ENCODE data around the gene MAT2A. TPM values are rescaled to one million over a fixed set of nuclear protein-coding genes. Genes with fewer than 3 reads are reported as not detected.

Gene MAT2A
- total RNA-seq, 2 experiments from 2014 or later, result 336 to 462 TPM

DNA sequence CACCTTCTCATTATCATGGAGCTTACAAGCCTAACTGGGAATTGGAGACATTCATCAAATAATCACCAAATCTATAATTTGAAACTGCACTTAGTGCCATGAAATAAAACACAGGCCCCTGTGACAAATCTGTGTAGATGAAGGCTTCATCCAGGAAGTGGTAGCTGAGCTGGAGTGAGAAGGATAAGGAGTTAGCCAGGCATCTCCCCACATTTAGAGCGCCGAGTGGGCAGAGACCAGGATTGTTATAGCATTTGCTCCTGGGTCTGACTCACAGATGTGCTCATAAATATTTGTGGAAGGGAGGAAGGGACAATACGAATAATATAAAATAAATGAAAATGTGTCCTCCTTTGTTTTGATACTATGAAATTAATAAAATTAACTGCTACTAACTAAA is 2.5 kb upstream of the MAT2A start:
- no peak overlapping the region for H2AFZ ChIP-seq (ENCODE audit: low read length)
- H3K4me1 ChIP-seq (ENCODE audit: insufficient read depth, low read length, poor library complexity, severe bottlenecking), result peaks cover 22% of the 10 kb centered on the region
- H3K36me3 ChIP-seq (ENCODE audit: insufficient read depth, low read length), result peaks cover 25% of the 10 kb centered on the region
- H3K4me2 ChIP-seq (ENCODE audit: low read length), result no peak overlapping the region
- intact Hi-C loops (cut with micrococcal nuclease; ENCODE audit: unreplicated experiment), result loop anchor here (5.0 kb wide), 1 partner anchor 99 kb away; no protein-coding TSS in a partner anchor
- no peak overlapping the region for H3K27ac ChIP-seq (ENCODE audit: low read depth, low read length, poor library complexity, severe bottlenecking)
- H3K9me3 ChIP-seq (ENCODE audit: low read length), result no peaks in the 10 kb centered on the region
- peaks cover 41% of the 10 kb centered on the region for H3K79me2 ChIP-seq (ENCODE audit: insufficient read depth, low read depth, low read length)
- ChIA-PET CTCF (ENCODE audit: unreplicated experiment) (no interaction called here), POLR2A (interaction anchor here (0.7 to 6.7 kb wide), 7 partner anchors 9 to 209 kb away, joined by 3 to 48 read pairs (median 4); partner anchors contain the start of genes TGOLN2 and VAMP8)
- BruUV-seq (replicated peaks), result no TSS peak
- peaks cover 17% of the 10 kb centered on the region for H4K20me1 ChIP-seq (ENCODE audit: insufficient read depth, low read length)
- no peak for DNase-seq (ENCODE audit: low spot score)
- no peaks in the 10 kb centered on the region for H3K9me2 ChIP-seq (ENCODE audit: insufficient read depth, low read length)
- no peak overlapping the region for H3K4me3 ChIP-seq (ENCODE audit: low read depth, low read length, poor library complexity, severe bottlenecking)
- no peak for TF ChIP-seq EZH2phosphoT487 (IDR thresholded peaks at IDR 0.05; ENCODE audit: borderline replicate concordance, low read depth, low read length)
- TF ChIP-seq, protein P1, sequence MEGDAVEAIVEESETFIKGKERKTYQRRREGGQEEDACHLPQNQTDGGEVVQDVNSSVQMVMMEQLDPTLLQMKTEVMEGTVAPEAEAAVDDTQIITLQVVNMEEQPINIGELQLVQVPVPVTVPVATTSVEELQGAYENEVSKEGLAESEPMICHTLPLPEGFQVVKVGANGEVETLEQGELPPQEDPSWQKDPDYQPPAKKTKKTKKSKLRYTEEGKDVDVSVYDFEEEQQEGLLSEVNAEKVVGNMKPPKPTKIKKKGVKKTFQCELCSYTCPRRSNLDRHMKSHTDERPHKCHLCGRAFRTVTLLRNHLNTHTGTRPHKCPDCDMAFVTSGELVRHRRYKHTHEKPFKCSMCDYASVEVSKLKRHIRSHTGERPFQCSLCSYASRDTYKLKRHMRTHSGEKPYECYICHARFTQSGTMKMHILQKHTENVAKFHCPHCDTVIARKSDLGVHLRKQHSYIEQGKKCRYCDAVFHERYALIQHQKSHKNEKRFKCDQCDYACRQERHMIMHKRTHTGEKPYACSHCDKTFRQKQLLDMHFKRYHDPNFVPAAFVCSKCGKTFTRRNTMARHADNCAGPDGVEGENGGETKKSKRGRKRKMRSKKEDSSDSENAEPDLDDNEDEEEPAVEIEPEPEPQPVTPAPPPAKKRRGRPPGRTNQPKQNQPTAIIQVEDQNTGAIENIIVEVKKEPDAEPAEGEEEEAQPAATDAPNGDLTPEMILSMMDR (conservative IDR thresholded peaks at IDR 0.05; ENCODE audit: low read length), result no peak

DNA sequence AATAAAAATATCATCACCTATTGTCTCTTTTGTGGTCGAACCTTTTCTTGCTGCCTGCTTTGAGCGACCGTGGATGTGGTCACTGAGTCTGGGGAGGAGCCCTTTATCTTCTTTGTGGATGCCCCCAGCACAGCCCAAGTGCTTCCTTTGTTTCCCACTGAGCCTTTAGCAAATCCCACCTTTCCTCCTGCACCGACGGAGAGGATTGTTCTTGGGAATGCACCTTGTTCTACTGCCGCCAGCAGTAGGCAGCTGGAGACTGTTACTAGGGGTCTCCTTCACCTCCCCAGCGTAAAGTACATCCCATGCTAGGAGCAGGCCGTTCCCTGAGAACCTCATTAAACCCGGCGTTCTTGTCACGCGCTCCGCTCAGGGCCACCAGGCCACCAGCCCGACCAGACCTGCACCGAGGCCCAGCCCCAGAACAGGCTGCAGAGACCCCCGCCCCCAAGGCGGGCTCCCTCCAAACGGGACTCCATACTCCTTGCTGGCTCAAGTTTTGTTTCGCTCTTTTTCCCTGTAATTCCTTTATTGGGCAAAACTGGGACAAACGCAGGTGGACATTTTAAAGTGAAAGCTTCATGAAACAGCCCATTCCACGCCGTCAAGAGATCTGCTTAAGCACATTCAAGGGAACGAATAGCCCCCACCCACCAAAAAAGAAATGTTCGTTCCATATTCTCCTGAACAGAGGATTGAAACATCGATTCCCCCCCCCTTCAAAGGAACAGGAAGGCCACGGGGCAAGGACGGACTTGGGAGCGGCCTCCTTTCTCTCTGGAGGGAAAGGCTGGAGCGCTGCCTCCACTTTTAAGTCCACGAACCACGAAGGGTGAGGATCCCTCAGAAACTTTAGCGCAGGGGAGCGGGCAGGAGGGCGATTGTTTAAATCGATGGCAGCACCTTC is 1.1 kb upstream of the MAT2A start:
- H2AFZ ChIP-seq (ENCODE audit: low read length), result peak overlapping the region; percentile 46; the same call in 1 of the 2 replicates
- H3K4me2 ChIP-seq (ENCODE audit: low read length), result peak overlapping the region; percentile 86
- H3K9me2 ChIP-seq (ENCODE audit: insufficient read depth, low read length), result no peaks in the 10 kb centered on the region
- H3K36me3 ChIP-seq (ENCODE audit: insufficient read depth, low read length), result peaks cover 38% of the 10 kb centered on the region
- DNase-seq (ENCODE audit: low spot score), result peak; percentile 67
- intact Hi-C loops (cut with micrococcal nuclease; ENCODE audit: unreplicated experiment), result loop anchor here (1.0 to 5.0 kb wide), 3 partner anchors 78 to 211 kb away; partner anchors contain the start of genes TGOLN2 and USP39
- H3K4me3 ChIP-seq (ENCODE audit: low read depth, low read length, poor library complexity, severe bottlenecking), result peak overlapping the region; percentile 100
- no peak for TF ChIP-seq EZH2phosphoT487 (IDR thresholded peaks at IDR 0.05; ENCODE audit: borderline replicate concordance, low read depth, low read length)
- TF ChIP-seq, protein P1 (conservative IDR thresholded peaks at IDR 0.05; ENCODE audit: low read length), result 0 out of 2 replicates have a peak, but pooled peaks have one; percentile 42
- peak overlapping the region; percentile 88 for H3K27ac ChIP-seq (ENCODE audit: low read depth, low read length, poor library complexity, severe bottlenecking)
- CTCF ChIA-PET (ENCODE audit: unreplicated experiment), result interaction anchor here (0.6 to 1.0 kb wide), 3 partner anchors 78 to 210 kb away, joined by 3 to 7 read pairs (median 5); no protein-coding TSS in a partner anchor
- BruUV-seq (replicated peaks), result TSS peak; percentile 87
- H3K79me2 ChIP-seq (ENCODE audit: insufficient read depth, low read depth, low read length), result peaks cover 55% of the 10 kb centered on the region
- POLR2A ChIA-PET, result interaction anchor here (0.5 to 6.7 kb wide), 15 partner anchors 8 to 211 kb away, joined by 3 to 48 read pairs (median 5); partner anchors contain the start of genes C2orf68, GGCX, SH2D6 and TGOLN2
- no peaks in the 10 kb centered on the region for H3K9me3 ChIP-seq (ENCODE audit: low read length)
- H3K4me1 ChIP-seq (ENCODE audit: insufficient read depth, low read length, poor library complexity, severe bottlenecking), result peaks cover 35% of the 10 kb centered on the region
- peaks cover 31% of the 10 kb centered on the region for H4K20me1 ChIP-seq (ENCODE audit: insufficient read depth, low read length)
